ENCODE results near the gene HSPA1A.

GRCh38 chr6:31776485-31776988 is 38.8 kb upstream of the HSPA1A start:
- TF ChIP-seq YY1 (IDR thresholded peaks at IDR 0.05) (no peak), GABPA (IDR thresholded peaks at IDR 0.05 in 1 of 2, conservative IDR thresholded peaks at IDR 0.05 in 1 of 2) (no peak), CTCF (IDR thresholded peaks at IDR 0.05; ENCODE audit: low read depth, low read length, missing input control) (no peak), MAX (IDR thresholded peaks at IDR 0.05) (no peak), ATF3 (IDR thresholded peaks at IDR 0.05) (no peak)
